ENCODE measurements around the gene THBS2. TPM values are rescaled to one million over a fixed set of nuclear protein-coding genes. Genes with fewer than 3 reads are reported as not detected.

The THBS2 gene
- total RNA-seq, 2 experiments from 2014 or later = not detected

DNA sequence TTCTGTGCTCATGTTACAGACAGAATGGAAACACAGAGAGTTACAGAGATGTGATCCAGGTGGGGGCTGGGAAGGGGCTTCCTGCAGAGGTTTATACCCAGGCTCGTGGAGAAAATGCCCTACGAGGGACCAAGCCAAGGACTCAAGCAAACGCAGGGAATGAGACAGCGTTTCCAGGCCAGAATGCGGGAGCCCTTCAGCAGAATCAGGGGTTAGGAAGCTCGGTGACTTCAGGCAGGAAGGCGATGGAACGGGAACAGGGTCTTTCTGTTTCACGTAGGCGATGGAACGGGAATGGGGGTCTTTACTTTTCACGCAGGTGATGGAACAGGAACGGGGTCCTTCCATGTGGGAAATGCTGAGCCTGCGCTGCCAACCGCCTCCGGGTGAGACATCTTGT lies 82.6 kb downstream of the THBS2 start:
- H3K36me3 Mint-ChIP-seq = no peaks in the 10 kb centered on the region
- no peak overlapping the region for H3K4me3 Mint-ChIP-seq
- no peaks in the 10 kb centered on the region for H3K4me1 Mint-ChIP-seq
- no peak overlapping the region for H3K27ac Mint-ChIP-seq
- H3K9me3 Mint-ChIP-seq = no peaks in the 10 kb centered on the region
- peaks cover 3% of the 10 kb centered on the region for H3K27me3 Mint-ChIP-seq
- no peak for DNase-seq

GRCh38 chr6:169170583-169170955 lies 83.1 kb downstream of the THBS2 start:
- no peak overlapping the region for H3K4me3 Mint-ChIP-seq
- H3K9me3 Mint-ChIP-seq = no peaks in the 10 kb centered on the region
- no peak for DNase-seq
- peaks cover 3% of the 10 kb centered on the region for H3K27me3 Mint-ChIP-seq
- no peaks in the 10 kb centered on the region for H3K36me3 Mint-ChIP-seq
- H3K4me1 Mint-ChIP-seq = no peaks in the 10 kb centered on the region
- H3K27ac Mint-ChIP-seq = no peak overlapping the region

- no peak overlapping the region for H3K4me3 Mint-ChIP-seq
- no peak overlapping the region for H3K27ac Mint-ChIP-seq
- H3K36me3 Mint-ChIP-seq = no peaks in the 10 kb centered on the region
- H3K27me3 Mint-ChIP-seq = no peaks in the 10 kb centered on the region
- DNase-seq = no peak
- no peaks in the 10 kb centered on the region for H3K9me3 Mint-ChIP-seq
- H3K4me1 Mint-ChIP-seq = no peaks in the 10 kb centered on the region
These were observed 83.6 kb downstream of the THBS2 start for GRCh38 chr6:169169941-169170582.

DNA sequence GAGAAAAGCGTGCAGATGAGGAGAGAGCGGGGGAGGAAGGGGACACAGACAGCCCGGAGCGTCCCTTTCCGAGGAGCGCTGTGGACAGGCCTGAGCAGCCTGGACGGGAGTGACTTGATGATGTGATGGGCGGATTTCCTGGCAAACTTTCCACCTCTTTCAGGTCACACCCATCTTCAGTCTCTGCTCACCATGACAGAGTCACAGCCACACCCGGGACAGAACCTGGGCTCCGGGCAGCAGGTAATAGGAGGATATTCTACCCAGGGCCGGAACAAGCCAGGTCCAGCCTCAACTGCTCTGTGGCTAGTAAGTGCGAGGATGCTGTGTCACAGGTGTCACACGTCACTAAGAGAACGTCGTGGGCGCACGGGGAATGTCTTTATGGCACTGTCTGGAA lies 84.3 kb downstream of the THBS2 start:
- Mint-ChIP-seq H3K36me3 (no peaks in the 10 kb centered on the region), H3K4me1 (no peaks in the 10 kb centered on the region), H3K4me3 (no peak overlapping the region), H3K9me3 (no peaks in the 10 kb centered on the region), H3K27ac (no peak overlapping the region), H3K27me3 (no peaks in the 10 kb centered on the region)
- no peak for DNase-seq

DNA sequence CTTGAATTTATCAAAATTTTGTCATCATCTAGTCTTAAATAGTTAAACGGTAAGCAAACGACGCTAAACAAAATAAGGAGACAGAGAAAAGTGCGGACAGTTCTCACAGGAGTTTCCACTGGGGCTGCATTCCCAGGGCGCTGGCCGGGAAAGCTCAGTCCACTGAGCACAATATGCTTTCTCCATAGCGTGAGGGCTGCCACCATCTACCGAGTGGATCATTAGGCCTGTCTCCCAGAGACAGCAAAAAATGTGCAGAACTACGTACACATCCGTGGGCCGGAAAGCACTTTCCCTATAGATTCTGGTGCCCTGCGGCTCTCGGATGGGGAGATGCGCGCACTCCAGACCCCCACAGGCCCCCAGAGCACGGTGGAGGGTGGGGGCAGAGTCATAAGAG lies 84.9 kb downstream of the THBS2 start:
- Mint-ChIP-seq H3K36me3 (no peaks in the 10 kb centered on the region), H3K27me3 (no peaks in the 10 kb centered on the region), H3K27ac (no peak overlapping the region), H3K9me3 (no peaks in the 10 kb centered on the region), H3K4me3 (no peak overlapping the region), H3K4me1 (no peaks in the 10 kb centered on the region)
- DNase-seq = no peak

DNA sequence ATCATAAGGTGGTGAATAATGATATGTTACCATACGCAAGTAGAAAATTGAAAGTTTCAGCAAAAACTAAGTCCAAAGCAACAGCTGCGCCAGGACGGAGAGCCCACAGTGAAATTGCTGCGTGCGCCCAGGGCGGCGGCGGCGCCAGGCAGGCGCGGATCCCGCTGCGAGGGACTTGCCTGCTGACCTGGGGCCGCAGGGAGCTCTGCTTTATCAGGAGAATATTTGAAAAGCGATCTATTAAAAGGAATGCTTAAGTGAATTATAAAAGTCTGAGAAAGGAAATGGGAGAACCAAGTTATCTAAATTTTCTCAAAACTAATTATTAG lies 85.4 kb downstream of the THBS2 start:
- Mint-ChIP-seq H3K4me1 (no peaks in the 10 kb centered on the region), H3K4me3 (no peak overlapping the region), H3K9me3 (no peaks in the 10 kb centered on the region), H3K27me3 (no peaks in the 10 kb centered on the region), H3K27ac (no peak overlapping the region), H3K36me3 (no peaks in the 10 kb centered on the region)
- no peak for DNase-seq

GRCh38 chr6:169167581-169168301 lies 85.9 kb downstream of the THBS2 start:
- Mint-ChIP-seq H3K4me3 (no peak overlapping the region), H3K9me3 (no peaks in the 10 kb centered on the region), H3K27ac (no peak overlapping the region), H3K27me3 (no peaks in the 10 kb centered on the region), H3K36me3 (no peaks in the 10 kb centered on the region), H3K4me1 (peaks cover 3% of the 10 kb centered on the region)
- DNase-seq = no peak

GRCh38 chr6:169166896-169167580 lies 86.6 kb downstream of the THBS2 start:
- DNase-seq = no peak
- Mint-ChIP-seq H3K4me1 (peaks cover 3% of the 10 kb centered on the region), H3K9me3 (no peaks in the 10 kb centered on the region), H3K4me3 (no peak overlapping the region), H3K36me3 (no peaks in the 10 kb centered on the region), H3K27ac (no peak overlapping the region), H3K27me3 (peaks cover 7% of the 10 kb centered on the region)

Measured in activated naive CD8-positive, alpha-beta T cell treated with anti-CD3 and anti-CD28 coated beads for 36 hours (primary cell).